Inferior parietal cortex (tissue), 1 donor: ENCODE data around the gene MYBPC2.

Source experiments
- DNase-seq: peaks from one replicate; pipeline ENCODE4 v3.0.0-alpha.2; 2016; ENCODE audit errors: extremely low spot score

Gene MYBPC2

GRCh38 chr19:50498219-50499056, 65.7 kb downstream of the MYBPC2 start:
- DNase-seq, result no peak

DNA sequence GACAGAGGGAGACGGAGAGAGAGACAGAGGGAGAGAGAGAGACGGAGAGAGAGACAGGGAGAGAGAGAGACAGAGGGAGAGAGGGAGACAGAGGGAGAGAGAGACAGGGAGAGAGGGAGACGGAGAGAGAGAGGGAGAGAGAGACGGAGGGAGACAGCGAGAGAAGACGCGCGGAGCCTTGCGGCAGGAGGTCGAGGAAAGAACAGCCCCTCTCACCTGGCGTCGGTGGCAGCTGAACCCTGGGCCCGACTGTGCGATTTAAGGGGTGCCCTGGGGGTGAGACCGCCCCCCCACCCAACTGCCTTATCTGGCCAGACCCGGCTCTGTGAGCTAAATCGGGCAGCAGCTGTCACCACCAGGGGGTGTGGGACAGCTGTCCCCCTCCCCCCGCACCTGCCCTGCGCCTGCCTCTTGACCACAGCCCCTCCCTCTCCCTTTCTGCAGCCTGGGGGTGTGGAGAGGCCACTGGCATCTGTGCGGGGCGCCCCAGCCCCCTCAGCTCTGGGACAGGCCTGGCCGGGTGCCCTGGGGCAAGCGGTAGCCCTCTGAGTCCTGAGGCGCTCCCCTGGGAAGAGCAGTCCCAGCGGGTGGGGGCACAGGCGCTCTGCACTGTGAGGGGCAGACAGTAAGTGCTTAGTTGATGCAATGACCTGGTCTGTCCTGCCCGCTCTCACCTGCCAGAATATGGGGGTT, 67.5 kb downstream of the MYBPC2 start:
- DNase-seq, result no peak

DNA sequence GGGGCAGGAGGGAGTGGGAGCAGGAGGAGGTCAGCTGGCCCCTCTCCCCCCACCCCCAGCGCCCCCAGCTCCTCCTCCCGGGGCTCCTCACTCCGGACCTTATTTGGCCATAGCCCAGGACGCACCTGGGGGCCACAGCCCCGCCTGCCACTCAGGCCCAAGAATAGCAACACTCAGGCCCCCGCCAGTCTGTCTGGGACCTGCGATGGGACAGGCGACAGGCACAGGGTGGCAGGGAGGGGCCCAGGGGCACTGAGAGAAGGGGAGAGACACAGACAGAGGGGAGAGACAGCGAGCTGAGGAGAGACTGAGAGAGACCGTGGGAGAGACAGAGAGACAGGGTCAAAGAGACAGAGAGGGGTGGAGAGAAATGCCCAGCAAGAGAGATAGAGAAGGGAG, 68.1 kb downstream of the MYBPC2 start:
- no peak for DNase-seq

GRCh38 chr19:50501186-50501567, 68.5 kb downstream of the MYBPC2 start:
- DNase-seq, result no peak

GRCh38 chr19:50501568-50502475, 69.1 kb downstream of the MYBPC2 start:
- no peak for DNase-seq

DNA sequence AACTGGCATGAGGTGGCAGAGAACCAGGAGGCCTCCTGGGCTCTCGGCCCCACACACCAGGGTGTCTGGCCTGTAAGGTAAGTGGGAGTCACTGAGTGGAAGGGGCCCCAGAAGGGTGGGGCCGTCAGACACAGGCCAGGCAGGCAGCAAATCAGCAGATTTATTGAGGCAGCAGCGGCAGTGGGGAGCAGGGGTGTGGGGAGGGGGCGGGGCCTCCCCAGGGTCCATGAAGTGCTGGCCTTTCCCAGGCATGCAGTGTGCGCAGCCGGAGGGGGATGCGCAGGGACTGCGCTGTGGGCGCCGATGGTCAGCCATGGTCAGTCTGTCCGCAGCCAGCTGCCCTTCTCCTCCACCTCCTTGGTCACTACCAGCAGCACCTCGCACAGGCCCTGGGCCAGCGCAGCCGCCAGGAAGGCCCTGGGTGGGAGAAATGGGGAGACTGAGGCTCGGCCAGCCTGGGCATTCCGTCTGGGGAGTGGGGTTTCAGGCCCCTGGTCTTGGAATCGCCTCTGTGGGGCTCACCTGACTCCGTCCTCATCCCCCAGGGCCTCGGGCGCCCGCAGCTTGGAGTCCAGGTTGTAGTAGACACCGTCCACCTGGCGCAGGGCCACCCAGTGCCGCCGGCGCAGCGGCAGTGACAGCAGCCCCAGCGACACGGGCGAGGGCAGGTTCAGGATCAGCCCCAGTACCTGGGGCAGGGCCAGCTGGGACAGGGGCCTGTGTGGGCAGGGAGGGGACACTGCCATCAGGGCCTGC, 73.3 kb downstream of the MYBPC2 start:
- no peak for DNase-seq

DNA sequence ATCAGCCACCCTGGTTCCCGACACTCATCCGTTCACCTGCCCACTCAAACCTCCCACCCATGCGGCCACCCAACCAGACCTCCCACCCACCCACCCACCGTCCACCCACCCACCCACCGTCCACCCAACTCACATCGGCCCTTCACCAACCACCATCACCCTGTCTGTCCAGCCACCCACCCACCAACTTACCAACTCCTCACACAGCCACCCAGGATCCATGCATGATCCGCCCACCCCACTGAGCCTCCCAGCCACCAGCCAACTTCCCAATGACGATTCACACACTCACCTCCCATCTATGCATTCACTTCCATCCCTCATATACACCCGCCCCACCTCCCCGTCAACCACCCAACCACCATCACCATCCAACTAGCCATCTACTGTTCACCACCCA, 74.0 kb downstream of the MYBPC2 start:
- DNase-seq, result no peak

- DNase-seq, result no peak
These were observed 74.7 kb downstream of the MYBPC2 start for GRCh38 chr19:50507376-50507775.

GRCh38 chr19:50508843-50509190, 76.1 kb downstream of the MYBPC2 start:
- no peak for DNase-seq

GRCh38 chr19:50509366-50509765, 76.7 kb downstream of the MYBPC2 start:
- no peak for DNase-seq

DNA sequence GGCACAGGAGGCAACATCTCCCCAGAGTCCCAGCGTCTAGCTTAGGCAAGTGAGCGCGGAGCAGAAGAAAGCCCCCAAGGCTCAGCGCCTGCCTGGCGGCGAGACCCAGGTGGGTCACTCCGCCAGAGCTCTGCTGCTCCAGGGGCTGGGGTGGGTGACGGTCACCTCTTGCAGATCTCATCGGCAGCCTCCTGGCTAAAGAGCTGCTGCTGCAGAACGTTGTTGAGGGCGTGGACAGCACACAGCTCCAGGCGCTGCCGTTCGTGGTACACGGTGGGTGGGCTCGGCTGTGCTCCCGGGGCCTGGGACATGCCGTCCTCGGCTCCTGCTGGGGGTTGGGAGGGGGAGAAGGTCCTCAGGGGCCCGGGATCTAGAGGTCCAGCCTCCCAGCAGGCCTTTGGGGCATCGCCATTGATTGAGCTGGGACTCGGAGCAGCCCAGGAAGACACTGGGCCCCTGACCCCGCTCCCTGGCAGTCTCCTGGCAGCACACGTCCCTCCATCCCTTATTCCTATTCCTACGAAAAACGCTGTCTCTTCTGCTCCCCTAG, 77.5 kb downstream of the MYBPC2 start:
- DNase-seq, result no peak

GRCh38 chr19:50510700-50511068, 78.0 kb downstream of the MYBPC2 start:
- DNase-seq, result no peak

DNA sequence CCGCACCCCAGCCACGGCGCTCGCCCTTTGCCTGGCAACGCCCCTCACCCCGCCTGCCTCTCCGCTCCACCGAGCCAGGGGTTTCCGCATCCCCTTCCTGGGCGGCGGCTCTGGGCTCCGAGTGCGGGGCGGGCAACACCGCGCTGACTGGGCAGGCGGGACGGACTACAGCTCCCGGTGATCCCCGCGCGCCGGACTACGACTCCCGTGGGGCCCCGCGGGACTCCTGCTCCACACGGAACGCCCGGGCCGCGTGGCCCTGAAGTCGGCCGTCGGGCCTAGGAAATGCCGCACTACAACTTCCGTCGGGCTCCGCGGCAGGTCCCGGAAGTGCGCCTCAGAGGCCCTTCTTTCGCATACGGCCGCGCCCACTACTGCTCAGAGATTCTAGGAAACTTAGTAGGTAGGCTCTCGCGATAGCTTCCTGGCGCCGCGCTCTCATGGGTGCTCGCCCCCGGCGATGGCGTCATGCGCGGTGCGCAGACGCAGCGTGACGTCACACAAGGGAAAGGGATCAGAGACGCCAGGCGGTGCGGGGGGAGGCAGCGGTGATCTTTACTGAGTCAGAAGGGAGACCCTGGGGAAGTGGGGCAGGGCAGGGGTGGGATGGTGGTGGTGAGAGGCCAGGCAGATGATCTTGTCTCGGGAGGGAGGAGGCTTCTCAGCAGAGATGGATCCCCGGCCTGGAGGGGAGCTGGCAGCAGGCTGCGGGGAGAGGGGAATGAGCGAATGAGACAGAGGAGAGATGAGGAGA, 78.6 kb downstream of the MYBPC2 start, which contains the start of gene JOSD2:
Gene JOSD2, minus strand, starts transcription at position 123 of the 754 bp plus-strand sequence. CDS start 760 bp downstream, outside the sequence.
- peak; percentile 98 for DNase-seq

- DNase-seq, result no peak
These were observed 79.7 kb downstream of the MYBPC2 start for GRCh38 chr19:50512112-50512998.

GRCh38 chr19:50512999-50513745, 80.5 kb downstream of the MYBPC2 start:
- no peak for DNase-seq

DNA sequence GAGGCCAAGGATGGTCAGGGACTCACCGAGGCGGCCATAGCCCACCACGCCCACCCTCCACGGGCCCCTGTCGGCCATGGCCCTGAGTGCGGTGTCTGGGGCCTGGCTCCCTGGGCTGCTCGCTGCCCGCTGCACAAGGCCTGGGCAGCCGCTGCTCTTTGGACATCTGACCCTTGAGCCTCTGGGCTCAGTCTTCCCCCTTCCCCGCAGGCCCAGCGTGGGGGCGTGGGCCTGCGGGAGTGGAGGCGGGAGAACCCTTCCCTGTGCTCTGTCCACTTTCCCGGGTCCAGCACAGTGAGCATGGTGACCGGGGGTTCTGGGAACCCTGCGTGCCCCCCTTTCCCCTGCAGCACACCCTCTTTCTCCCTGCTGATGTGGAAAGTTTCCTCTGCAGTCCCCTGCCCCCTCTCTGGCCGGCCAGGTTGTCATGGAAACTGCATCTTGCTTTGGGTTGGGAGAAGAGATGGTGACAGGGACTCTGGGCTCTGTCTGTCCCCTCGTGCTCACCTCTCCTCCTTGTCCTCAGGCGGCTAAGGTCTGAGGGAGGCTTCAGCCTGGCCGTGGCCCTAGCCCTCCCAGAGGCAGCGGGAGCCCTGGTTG, 81.2 kb downstream of the MYBPC2 start, which contains the start of gene ASPDH:
Gene ASPDH, minus strand, starts transcription at position 168 of the 600 bp plus-strand sequence. Its CDS starts 90 bp downstream, at position 78.
- DNase-seq, result peak; percentile 45

- peak; percentile 80 for DNase-seq
These were observed 81.9 kb downstream of the MYBPC2 start for GRCh38 chr19:50514346-50515167.
